Subcutaneous adipose tissue (tissue), 4 donors: Measurements from ENCODE around the gene GRM7. TPM values are rescaled to one million over a fixed set of nuclear protein-coding genes. Genes with fewer than 3 reads are reported as not detected.

Experiments
- total RNA-seq, 4 donors: library from RNA; depleted of rRNA; stranded (reverse); fragments of >200 nt; gene quantifications; one replicate each; pipeline ENCODE4 v1.1.0, GENCODE V29; 2016
- TF ChIP-seq, protein P1 (sequence below): fragments of 450-650 bp; IDR thresholded peaks from one replicate; pipeline ENCODE4 v1.5.1; 2016; ENCODE audit warnings: low read depth, mild to moderate bottlenecking, control low read depth, antibody characterized with exemption, moderate library complexity

GRM7 gene
- total RNA-seq, 4 donors from 2014 or later: 0.16 to 1.2 (median 0.90) TPM

DNA sequence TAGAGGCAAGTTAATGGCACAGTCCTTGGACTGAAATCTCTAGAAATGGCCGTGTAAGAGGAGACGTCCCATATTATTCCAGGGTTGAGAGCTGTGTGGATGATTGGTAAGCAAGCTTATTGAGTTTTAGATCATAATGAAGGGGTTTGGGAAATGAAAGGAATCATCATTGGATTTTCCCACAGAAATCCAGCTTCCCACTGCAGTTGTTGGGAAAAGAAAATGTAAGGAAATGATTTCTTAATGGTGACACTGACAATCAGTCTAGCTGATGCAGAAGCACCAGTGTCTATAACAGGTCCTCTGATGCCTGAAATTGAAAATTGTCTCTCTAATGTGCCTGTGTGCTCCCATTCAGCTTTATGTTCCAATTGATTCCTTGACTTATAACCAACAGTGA, 728.6 kb downstream of the GRM7 start:
- TF ChIP-seq, protein P1, sequence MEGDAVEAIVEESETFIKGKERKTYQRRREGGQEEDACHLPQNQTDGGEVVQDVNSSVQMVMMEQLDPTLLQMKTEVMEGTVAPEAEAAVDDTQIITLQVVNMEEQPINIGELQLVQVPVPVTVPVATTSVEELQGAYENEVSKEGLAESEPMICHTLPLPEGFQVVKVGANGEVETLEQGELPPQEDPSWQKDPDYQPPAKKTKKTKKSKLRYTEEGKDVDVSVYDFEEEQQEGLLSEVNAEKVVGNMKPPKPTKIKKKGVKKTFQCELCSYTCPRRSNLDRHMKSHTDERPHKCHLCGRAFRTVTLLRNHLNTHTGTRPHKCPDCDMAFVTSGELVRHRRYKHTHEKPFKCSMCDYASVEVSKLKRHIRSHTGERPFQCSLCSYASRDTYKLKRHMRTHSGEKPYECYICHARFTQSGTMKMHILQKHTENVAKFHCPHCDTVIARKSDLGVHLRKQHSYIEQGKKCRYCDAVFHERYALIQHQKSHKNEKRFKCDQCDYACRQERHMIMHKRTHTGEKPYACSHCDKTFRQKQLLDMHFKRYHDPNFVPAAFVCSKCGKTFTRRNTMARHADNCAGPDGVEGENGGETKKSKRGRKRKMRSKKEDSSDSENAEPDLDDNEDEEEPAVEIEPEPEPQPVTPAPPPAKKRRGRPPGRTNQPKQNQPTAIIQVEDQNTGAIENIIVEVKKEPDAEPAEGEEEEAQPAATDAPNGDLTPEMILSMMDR: no peak

DNA sequence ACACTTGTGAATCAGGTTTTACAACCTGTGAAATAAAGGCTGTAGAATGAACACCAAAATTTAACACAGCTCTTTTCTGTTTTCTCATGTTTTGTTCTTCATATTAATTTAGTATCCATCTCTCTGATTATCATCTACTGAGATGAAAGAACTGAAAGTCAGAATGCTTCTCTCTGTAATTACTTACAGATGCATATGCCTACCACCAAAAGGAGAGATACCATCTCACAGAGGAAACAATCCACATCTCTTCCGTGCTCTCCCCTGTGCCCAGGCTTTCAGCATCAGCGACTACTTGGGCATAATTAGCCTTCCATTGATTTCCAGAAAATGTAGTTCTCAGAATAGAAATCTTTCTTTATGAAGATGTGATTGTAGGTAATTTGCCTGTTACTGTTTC, 741.4 kb downstream of the GRM7 start:
- TF ChIP-seq, protein P1: no peak

DNA sequence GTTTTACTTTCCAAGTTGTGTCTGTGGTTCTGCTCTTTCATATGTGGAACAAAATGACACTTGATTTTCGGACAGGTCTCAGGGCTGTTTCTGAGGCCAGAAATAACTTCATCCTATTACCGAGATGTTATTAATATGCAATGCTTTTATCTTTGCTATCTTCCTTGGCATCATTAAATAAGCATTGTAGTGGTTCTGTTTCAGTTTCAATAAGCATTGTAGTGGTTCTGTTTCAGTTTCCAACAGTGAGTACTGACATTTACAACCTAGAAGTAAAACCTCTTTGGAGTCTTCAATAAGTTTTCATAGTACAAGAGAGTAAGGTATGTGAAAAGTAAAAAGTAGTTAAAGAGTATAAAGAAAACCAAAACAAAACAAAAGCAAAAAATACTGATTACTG, 746.2 kb downstream of the GRM7 start:
- TF ChIP-seq, protein P1: no peak

DNA sequence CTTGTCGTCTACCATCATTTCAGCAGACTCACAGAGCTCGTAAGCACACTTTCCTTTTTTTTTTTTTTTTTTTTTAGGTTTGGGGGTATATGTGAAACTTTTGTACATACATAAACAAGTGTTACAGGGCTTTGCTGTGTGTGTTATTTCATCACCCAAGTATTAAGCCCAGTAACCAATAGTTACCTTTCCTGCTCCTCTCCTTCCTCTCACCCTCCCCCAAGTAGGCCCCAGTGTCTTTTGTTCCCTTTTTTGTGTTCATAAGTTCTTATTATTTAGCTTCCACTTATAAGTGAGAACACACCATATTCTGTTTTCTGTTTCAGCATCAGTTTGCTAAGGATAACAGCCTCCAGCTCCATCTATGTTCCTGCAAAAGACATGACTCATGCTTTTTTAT, 746.8 kb downstream of the GRM7 start:
- TF ChIP-seq, protein P1: no peak

DNA sequence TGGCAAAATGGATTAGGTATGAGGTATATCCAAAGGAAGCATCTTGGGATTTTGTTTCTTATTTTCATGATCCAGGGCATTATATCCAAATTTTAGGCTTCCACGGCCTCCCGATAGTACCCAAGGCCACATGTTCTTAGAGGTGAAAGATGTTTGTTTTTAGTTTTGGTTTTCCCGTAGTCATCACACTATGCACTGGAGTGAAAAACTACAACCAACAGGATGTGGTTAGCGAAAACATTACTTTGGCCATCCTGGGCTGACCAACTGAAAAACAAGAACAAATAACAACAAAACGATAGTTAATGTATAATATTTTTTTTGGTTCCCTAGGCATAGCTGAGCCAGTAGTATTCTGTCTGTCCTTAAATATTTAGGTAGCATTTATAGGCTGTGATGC, 749.7 kb downstream of the GRM7 start:
- TF ChIP-seq, protein P1: no peak

DNA sequence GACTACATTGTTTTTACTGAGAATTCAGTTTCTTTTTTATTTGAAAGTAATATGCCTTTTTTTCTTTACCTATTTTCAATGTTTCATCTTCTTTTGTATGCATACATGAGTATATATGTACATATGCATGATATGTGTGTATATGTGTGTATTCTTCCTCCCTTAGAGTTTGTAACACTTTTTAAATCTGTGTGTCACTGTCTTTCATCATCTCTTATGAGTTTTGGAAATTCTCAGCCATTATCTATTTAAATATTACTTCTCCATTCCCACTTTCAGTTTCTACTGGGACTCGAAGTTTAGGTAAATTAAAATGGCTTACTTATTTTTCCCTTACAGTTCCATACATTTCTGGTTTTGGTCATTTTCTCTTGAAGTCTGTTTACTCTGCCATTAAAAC, 754.1 kb downstream of the GRM7 start:
- TF ChIP-seq, protein P1: no peak

DNA sequence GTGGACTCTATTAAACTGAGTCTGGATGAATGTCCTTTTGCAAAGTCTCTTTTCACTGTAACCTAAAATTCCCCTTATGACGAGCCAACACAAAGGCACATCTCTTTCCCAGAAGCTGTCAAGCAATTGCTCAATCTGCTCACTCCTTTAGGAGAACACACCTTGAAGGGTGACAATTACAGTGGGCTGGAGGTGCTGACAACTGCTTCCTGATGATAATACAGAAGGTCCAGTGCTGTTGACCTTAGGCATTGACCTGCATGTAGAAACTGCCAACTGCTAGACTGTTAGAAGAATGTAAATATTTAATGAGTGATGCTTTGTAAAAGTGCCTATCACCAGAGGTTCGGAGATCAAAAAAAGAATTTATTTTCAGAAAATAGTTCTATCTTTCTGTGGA, 757.7 kb downstream of the GRM7 start:
- TF ChIP-seq, protein P1: no peak
